MCF 10A (cell line): Measurements from ENCODE around the gene INTS3. TPM values are rescaled to one million over a fixed set of nuclear protein-coding genes. Genes with fewer than 3 reads are reported as not detected.
A peak's percentile ranks its signal among the peaks of the same experiment; 100 is the strongest.

Experiments used
- BruUV-seq: library from RNA; stranded (reverse); fragments of 400-500 nt; replicated peaks from 2 replicates; lab custom pipeline; 2021; lab: Mats Ljungman, UMichigan
- CTCF ChIA-PET: fragments of 300-600 bp; sonication (Branson Sonifier 250); formaldehyde crosslinking; extraction: SDS; loops from one replicate; lab custom pipeline; 2021; ENCODE audit warnings: antibody characterized with exemption, inconsistent platforms; lab: Yijun Ruan, JAX
- POLR2A ChIA-PET: fragments of 300-600, 350-650 bp; sonication (Branson Sonifier 250); formaldehyde crosslinking; extraction: SDS; loops from one replicate; lab custom pipeline; 2020; ENCODE audit warnings: antibody characterized with exemption, inconsistent platforms; lab: Yijun Ruan, JAX
- DNase-seq: peaks from one replicate; pipeline ENCODE4 v3.0.0-alpha.2; 2018; ENCODE audit not compliant: unreplicated experiment
- H3K27ac Mint-ChIP-seq: one replicate; pipeline ENCODE4 v1.8.0; 2022; ENCODE audit warnings: mild to moderate bottlenecking, low read depth, mixed read lengths; ENCODE audit not compliant: unreplicated experiment
- H3K27me3 Mint-ChIP-seq: one replicate; pipeline ENCODE4 v1.8.0; 2022; ENCODE audit warnings: mixed read lengths; ENCODE audit not compliant: insufficient read depth, unreplicated experiment
- H3K36me3 Mint-ChIP-seq: one replicate; pipeline ENCODE4 v1.8.0; 2022; ENCODE audit warnings: mild to moderate bottlenecking, moderate library complexity, mixed read lengths; ENCODE audit not compliant: insufficient read depth, unreplicated experiment
- H3K4me1 Mint-ChIP-seq: one replicate; pipeline ENCODE4 v1.8.0; 2022; ENCODE audit warnings: mixed read lengths; ENCODE audit not compliant: insufficient read depth, unreplicated experiment
- H3K4me3 Mint-ChIP-seq: one replicate; pipeline ENCODE4 v1.8.0; 2022; ENCODE audit warnings: mild to moderate bottlenecking, moderate library complexity, mixed read lengths; ENCODE audit not compliant: unreplicated experiment
- H3K9me3 Mint-ChIP-seq: one replicate; pipeline ENCODE4 v1.8.0; 2022; ENCODE audit warnings: mixed read lengths; ENCODE audit not compliant: unreplicated experiment
- intact Hi-C: fragments of 100-400 bp; cut with micrococcal nuclease; formaldehyde crosslinking; loops from 2 replicates; pipeline ENCODE4 v1.14.1; 2022
- total RNA-seq: library from RNA; stranded (reverse); gene quantifications from 2 replicates; pipeline ENCODE4 v1.2.3, GENCODE V29; 2022
- TF ChIP-seq, protein P1 (sequence below): fragments of 200-600 bp; IDR thresholded peaks from one replicate; pipeline ENCODE4 v1.8.0; 2022; ENCODE audit warnings: antibody characterized with exemption, mild to moderate bottlenecking; ENCODE audit not compliant: unreplicated experiment

INTS3 gene
- total RNA-seq, 1 experiment from 2014 or later: 68.7 TPM

DNA sequence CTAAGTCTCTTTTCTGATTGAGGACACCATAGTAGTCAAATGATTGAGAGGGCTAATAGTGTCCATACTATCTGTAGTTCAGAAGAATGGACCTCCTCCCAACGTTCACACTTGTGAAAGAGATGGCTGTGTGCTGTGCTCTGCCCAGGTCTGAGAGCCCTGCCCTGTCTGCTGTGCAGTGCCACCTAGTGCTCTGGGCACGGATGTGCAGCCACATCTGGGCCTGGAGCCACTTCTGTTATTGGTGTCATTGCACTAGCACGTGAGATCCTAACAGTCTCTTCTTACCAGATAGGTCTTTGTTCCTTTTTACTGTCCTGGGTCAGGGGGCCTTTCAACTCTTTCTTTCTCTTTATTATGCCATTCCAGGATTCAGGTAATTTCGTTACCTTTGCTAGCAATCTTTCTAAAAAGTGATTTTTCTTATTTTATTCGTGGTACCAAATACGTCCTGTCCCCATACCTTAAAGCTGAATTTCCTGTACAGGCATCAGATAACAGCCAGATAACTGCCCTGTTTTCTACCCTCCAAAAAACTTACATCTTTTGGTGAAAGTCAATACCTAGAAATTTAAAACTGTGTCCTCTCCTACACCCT is 21.7 kb downstream of the INTS3 start:
- CTCF ChIA-PET: interaction anchor here (0.6 to 17.6 kb wide), 24 partner anchors 10 to 522 kb away, joined by 3 to 273 read pairs (median 3); partner anchors contain the start of genes ILF2 and NPR1
- DNase-seq: peak; percentile 89
- BruUV-seq: no TSS peak
- POLR2A ChIA-PET: interaction anchor here (0.7 to 1.6 kb wide), 4 partner anchors 26 to 122 kb away, joined by 3 to 5 read pairs (median 3); partner anchors contain the start of genes CHTOP, S100A13 and SLC27A3
- Mint-ChIP-seq H3K4me3 (no peak overlapping the region), H3K27ac (no peak overlapping the region), H3K9me3 (no peaks in the 10 kb centered on the region), H3K27me3 (no peaks in the 10 kb centered on the region), H3K36me3 (peaks cover 92% of the 10 kb centered on the region), H3K4me1 (peaks cover 5% of the 10 kb centered on the region)
- intact Hi-C loops: loop anchor here (1.0 to 2.0 kb wide), 5 partner anchors 72 to 399 kb away; partner anchors contain the start of gene RAB13
- TF ChIP-seq, protein P1, sequence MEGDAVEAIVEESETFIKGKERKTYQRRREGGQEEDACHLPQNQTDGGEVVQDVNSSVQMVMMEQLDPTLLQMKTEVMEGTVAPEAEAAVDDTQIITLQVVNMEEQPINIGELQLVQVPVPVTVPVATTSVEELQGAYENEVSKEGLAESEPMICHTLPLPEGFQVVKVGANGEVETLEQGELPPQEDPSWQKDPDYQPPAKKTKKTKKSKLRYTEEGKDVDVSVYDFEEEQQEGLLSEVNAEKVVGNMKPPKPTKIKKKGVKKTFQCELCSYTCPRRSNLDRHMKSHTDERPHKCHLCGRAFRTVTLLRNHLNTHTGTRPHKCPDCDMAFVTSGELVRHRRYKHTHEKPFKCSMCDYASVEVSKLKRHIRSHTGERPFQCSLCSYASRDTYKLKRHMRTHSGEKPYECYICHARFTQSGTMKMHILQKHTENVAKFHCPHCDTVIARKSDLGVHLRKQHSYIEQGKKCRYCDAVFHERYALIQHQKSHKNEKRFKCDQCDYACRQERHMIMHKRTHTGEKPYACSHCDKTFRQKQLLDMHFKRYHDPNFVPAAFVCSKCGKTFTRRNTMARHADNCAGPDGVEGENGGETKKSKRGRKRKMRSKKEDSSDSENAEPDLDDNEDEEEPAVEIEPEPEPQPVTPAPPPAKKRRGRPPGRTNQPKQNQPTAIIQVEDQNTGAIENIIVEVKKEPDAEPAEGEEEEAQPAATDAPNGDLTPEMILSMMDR: peak; percentile 98

DNA sequence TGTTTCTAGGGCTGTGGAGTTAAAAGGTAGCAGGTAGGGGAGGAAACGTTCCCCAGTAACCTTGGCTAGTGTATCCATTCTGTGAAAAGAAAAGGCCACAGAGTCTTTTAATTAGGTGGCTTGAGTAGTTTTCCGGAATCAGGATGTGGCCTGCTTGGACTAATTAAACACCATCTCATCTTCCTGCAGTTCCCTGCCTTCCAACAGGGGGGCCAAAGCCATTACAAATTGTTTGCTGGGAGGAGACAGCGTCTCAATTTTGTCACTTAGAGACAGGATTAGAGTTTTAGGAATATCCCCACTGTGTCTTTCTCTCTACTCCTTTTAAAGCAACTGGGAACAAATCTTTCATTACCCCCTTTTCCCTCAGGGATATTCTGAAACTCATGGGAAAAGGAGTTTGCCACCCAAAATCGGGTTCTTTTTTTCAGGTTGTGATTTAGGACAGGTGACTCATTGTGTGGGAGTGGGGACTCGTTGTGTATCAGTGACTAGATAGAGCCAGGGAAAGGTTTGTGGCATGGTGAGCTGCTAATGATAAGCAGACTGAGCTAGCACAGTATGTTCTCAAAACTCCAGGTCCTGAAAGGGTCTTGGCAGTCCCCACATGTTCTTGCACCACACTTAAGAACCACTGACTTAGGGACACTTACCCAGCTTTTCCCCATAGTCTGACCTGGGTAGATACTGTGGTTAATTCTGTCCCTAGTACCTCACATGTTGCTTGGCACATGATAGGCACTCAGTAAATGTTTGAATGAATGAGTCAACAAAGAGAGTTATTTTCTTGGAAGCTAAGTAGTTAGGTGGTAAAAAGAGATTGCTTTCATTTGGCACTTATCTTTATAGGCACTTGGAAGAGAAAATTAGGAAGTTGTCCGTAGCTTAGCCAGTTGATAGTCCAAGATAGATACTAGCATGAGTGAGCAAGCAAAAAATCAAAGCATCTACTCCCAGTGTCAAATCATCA is 22.5 kb downstream of the INTS3 start:
- peaks cover 5% of the 10 kb centered on the region for H3K4me1 Mint-ChIP-seq
- POLR2A ChIA-PET: interaction anchor here (0.7 to 1.6 kb wide), 5 partner anchors 25 to 123 kb away, joined by 3 to 5 read pairs (median 3); partner anchors contain the start of genes CHTOP, S100A13 and SLC27A3
- intact Hi-C loops: no loop called here
- H3K36me3 Mint-ChIP-seq: peaks cover 94% of the 10 kb centered on the region
- no TSS peak for BruUV-seq
- H3K27me3 Mint-ChIP-seq: no peaks in the 10 kb centered on the region
- TF ChIP-seq, protein P1: no peak
- H3K9me3 Mint-ChIP-seq: no peaks in the 10 kb centered on the region
- H3K4me3 Mint-ChIP-seq: no peak overlapping the region
- H3K27ac Mint-ChIP-seq: no peak overlapping the region
- DNase-seq: no peak
- CTCF ChIA-PET: interaction anchor here (0.6 to 17.6 kb wide), 21 partner anchors 9 to 1471 kb away, joined by 3 to 273 read pairs (median 5); partner anchors contain the start of genes ILF2, NPR1 and RAB13

DNA sequence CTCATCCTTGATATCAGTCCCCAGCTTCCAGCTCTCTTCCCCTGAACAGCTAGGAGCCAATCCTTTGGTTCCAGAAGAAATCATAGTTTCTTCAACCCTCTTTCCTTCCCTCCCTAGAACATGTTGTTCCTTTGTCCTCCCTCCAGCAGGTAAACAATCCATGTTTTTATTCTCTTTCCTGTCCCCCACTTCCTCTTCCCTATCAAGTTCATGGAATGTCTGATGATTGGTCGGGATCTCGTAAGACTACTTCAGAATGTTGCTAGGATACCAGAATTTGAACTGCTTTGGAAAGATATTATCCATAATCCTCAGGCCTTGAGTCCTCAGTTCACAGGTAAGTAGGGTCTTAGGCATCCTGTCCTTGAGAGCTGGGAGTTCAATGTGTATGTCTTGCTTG is 24.2 kb downstream of the INTS3 start:
- H3K27ac Mint-ChIP-seq: no peak overlapping the region
- POLR2A ChIA-PET: interaction anchor here (2.1 kb wide), 1 partner anchor 24 kb away, joined by 8 read pairs; the partner anchor contains the start of gene INTS3

More for the DNA sequence above, 24.2 kb downstream of the INTS3 start:
- intact Hi-C loops: no loop called here
- no peak overlapping the region for H3K4me3 Mint-ChIP-seq
- peaks cover 95% of the 10 kb centered on the region for H3K36me3 Mint-ChIP-seq
- TF ChIP-seq, protein P1: no peak
- no peaks in the 10 kb centered on the region for H3K9me3 Mint-ChIP-seq
- CTCF ChIA-PET: interaction anchor here (0.6 to 17.6 kb wide), 8 partner anchors 11 to 400 kb away, joined by 3 to 273 read pairs (median 4); partner anchors contain the start of genes ILF2, NPR1 and RAB13
- DNase-seq: no peak
- no TSS peak for BruUV-seq
- H3K4me1 Mint-ChIP-seq: peaks cover 5% of the 10 kb centered on the region
- no peaks in the 10 kb centered on the region for H3K27me3 Mint-ChIP-seq
